Measurements from ENCODE around the gene ZBTB47. TPM values are rescaled to one million over a fixed set of nuclear protein-coding genes. Genes with fewer than 3 reads are reported as not detected.

The ZBTB47 gene
- total and polyA plus RNA-seq, 2 experiments from 2014 or later: 5.2 to 72.8 TPM

DNA sequence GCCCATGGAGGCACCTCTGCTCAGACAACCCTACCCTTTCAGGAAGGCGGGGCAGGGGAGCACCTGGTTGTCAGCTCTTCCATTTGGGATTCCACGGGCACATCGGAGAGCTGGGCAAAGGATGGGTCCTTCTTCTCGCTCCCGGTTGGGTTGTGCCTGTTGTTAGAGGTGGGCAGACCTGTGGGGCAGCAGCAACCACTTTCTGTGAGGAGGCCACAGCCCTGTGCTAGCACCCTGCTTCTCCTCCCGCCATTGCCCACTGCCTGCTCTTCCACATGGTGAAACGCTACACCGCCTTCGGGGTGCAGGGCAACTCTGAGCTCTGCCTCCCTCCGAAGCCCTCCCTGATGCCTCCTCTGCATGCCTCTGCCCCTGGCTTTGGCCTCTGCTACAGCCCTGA lies 56.1 kb downstream of the ZBTB47 start:
- H3K79me2 ChIP-seq (ENCODE audit: insufficient read depth): no peaks in the 10 kb centered on the region
- no peak overlapping the region for H2AFZ ChIP-seq
- no peaks in the 10 kb centered on the region; the same call in 1 of the 2 replicates for H3K27me3 ChIP-seq (replicated peaks; ENCODE audit: insufficient read depth)
- TF ChIP-seq EZH2phosphoT487 (IDR thresholded peaks at IDR 0.05; ENCODE audit: insufficient read depth, low read depth): no peak
- TF ChIP-seq EZH2 (IDR thresholded peaks at IDR 0.05; ENCODE audit: insufficient read depth, poor library complexity, severe bottlenecking): no peak
- H3K4me3 ChIP-seq: no peak overlapping the region
- H3F3A ChIP-seq (ENCODE audit: insufficient read depth): no peaks in the 10 kb centered on the region
- H3K9ac ChIP-seq: no peak overlapping the region
- no peaks in the 10 kb centered on the region for H4K20me1 ChIP-seq (ENCODE audit: insufficient read depth)
- no peak for DNase-seq
- 75 to 77% methylated on average over 9 to 10 of the region's 10 CpGs for WGBS, 2 experiments (ENCODE audit: low coverage in 1 of 2, low lambda C conversion rate in 2 of 2, missing lambda C conversion rate in 2 of 2)
- in situ Hi-C loops (cut with MboI): no loop called here
- H3K27ac ChIP-seq: no peak overlapping the region
- H3K9me3 ChIP-seq (ENCODE audit: low read depth): no peaks in the 10 kb centered on the region
- no peak overlapping the region for H3K4me2 ChIP-seq (ENCODE audit: unreplicated experiment)
- no peaks in the 10 kb centered on the region for H3K9me2 ChIP-seq (ENCODE audit: insufficient read depth)
- no peaks in the 10 kb centered on the region for H3K4me1 ChIP-seq (ENCODE audit: insufficient read depth)
- H3K36me3 ChIP-seq (ENCODE audit: low read depth): no peaks in the 10 kb centered on the region

DNA sequence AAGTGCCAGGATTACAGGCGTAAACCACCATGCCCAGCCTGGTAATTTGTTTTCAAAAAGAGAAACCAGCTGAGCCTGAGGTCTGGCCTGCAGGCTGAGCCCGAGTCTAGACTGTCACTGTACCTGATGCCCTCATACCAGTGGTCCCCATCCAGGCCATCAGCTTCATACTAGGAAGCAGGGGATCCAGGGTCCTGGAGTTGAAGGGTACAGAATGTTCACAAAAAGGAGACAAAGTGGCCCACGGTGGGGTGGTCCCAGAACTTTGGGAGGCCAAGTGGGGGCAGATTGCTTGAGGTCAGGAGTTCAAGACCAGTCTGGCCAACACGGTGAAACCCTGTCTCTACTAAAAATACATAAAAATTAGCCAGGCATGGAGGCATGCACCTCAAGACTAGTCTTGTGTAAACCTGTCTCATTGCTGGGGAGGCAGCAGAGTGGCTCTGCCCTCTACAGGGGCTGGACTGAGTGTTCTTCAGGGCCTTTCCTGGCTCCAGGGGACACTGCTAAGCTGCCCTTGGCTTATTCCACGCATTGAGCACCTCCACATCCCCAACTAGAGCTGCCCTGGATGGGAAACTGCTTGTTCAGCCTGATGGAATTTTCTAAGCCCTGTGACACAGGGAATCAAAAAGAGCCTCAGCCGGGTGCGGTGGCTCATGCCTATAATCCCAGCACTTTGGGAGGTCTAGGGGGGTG lies 57.0 kb downstream of the ZBTB47 start:
- Histone ChIP-seq H3K4me2 (ENCODE audit: unreplicated experiment) (no peak overlapping the region), H2AFZ (no peak overlapping the region), H4K20me1 (ENCODE audit: insufficient read depth) (no peaks in the 10 kb centered on the region), H3K36me3 (ENCODE audit: low read depth) (no peaks in the 10 kb centered on the region), H3K79me2 (ENCODE audit: insufficient read depth) (no peaks in the 10 kb centered on the region), H3K4me3 (no peak overlapping the region), H3K9me3 (ENCODE audit: low read depth) (no peaks in the 10 kb centered on the region), H3K27me3 (replicated peaks; ENCODE audit: insufficient read depth) (no peaks in the 10 kb centered on the region; the same call in 1 of the 2 replicates), H3K9me2 (ENCODE audit: insufficient read depth) (no peaks in the 10 kb centered on the region), H3K27ac (no peak overlapping the region), H3K4me1 (ENCODE audit: insufficient read depth) (no peaks in the 10 kb centered on the region), H3K9ac (no peak overlapping the region), H3F3A (ENCODE audit: insufficient read depth) (no peaks in the 10 kb centered on the region)
- TF ChIP-seq EZH2phosphoT487 (IDR thresholded peaks at IDR 0.05; ENCODE audit: insufficient read depth, low read depth): no peak
- TF ChIP-seq EZH2 (IDR thresholded peaks at IDR 0.05; ENCODE audit: insufficient read depth, poor library complexity, severe bottlenecking): no peak
- 58 to 68% methylated on average over 7 of the region's 7 CpGs for WGBS, 2 experiments (ENCODE audit: low coverage in 1 of 2, low lambda C conversion rate in 2 of 2, missing lambda C conversion rate in 2 of 2)
- DNase-seq: no peak
- in situ Hi-C loops (cut with MboI): no loop called here

DNA sequence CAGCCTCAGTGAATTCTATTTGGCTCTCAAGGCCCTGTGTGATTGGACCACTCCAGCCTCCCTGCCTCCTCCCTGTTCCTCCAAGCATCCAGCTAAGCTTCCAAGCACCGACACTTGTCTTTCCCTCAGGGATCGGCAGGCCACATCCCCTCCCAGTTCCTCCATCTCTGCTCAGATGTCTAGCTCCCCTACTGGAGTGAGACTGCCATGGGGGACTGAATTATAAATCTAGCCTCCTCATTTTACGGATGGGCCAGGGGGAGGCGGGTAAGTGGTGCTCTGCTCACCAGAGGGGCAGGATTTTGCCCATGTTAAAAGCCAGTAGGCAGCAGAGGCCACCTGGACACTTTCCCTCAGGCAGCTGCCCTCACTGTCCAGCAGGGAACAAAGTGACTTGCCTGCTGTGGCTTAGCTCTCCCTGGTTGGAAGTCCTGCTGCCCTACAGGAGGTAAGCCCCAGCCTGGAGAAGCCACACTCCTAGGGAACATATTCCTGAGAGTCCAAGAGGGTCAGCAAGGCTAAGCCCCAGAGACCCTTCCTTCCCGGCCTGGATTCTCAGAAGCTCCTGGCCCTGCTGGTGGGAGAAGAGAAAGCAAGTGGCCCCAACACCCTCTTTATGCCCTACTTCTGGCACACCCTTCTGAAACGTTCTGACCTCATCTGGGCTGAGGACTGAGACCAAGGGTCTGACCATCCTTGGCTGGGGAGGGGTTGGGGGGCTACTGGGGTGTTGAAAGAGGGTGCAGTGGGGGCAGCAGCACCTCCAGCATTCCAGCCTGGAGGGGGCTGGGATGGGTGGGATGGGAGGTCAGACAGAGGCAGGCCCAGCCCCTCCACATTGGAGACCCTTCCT lies 58.2 kb downstream of the ZBTB47 start:
- no peaks in the 10 kb centered on the region for H3F3A ChIP-seq (ENCODE audit: insufficient read depth)
- no peaks in the 10 kb centered on the region for H3K9me2 ChIP-seq (ENCODE audit: insufficient read depth)
- peak; percentile 16 for DNase-seq
- no peak overlapping the region for H3K4me2 ChIP-seq (ENCODE audit: unreplicated experiment)
- no peaks in the 10 kb centered on the region for H3K36me3 ChIP-seq (ENCODE audit: low read depth)
- in situ Hi-C loops (cut with MboI): no loop called here
- H3K27me3 ChIP-seq (replicated peaks; ENCODE audit: insufficient read depth): no peaks in the 10 kb centered on the region; the same call in 1 of the 2 replicates
- TF ChIP-seq EZH2 (IDR thresholded peaks at IDR 0.05; ENCODE audit: insufficient read depth, poor library complexity, severe bottlenecking): no peak
- TF ChIP-seq EZH2phosphoT487 (IDR thresholded peaks at IDR 0.05; ENCODE audit: insufficient read depth, low read depth): no peak
- no peaks in the 10 kb centered on the region for H3K4me1 ChIP-seq (ENCODE audit: insufficient read depth)
- H3K9ac ChIP-seq: no peak overlapping the region
- no peak overlapping the region for H2AFZ ChIP-seq
- H3K9me3 ChIP-seq (ENCODE audit: low read depth): no peaks in the 10 kb centered on the region
- no peak overlapping the region for H3K4me3 ChIP-seq
- H4K20me1 ChIP-seq (ENCODE audit: insufficient read depth): no peaks in the 10 kb centered on the region
- WGBS, 2 experiments (ENCODE audit: low coverage in 1 of 2, low lambda C conversion rate in 2 of 2, missing lambda C conversion rate in 2 of 2): 40 to 42% methylated on average over 6 of the region's 6 CpGs
- no peak overlapping the region for H3K27ac ChIP-seq
- H3K79me2 ChIP-seq (ENCODE audit: insufficient read depth): no peaks in the 10 kb centered on the region

DNA sequence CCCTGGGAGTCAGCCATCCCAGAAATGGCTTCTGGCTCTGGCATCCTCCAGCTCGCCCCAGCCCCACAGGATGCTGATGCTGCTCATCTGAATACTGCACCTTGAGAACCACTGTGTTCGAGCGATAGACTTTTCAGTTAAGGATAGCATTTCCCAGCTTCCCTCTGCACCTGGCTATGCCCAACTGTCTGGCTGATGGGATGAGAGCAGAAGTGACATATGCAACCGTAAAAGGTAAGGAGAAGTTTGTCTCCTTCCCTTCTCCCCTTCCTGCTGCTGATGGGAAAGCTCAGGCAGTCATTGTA lies 58.8 kb downstream of the ZBTB47 start:
- TF ChIP-seq EZH2 (IDR thresholded peaks at IDR 0.05; ENCODE audit: insufficient read depth, poor library complexity, severe bottlenecking) (no peak), EZH2phosphoT487 (IDR thresholded peaks at IDR 0.05; ENCODE audit: insufficient read depth, low read depth) (no peak)
- Histone ChIP-seq H3F3A (ENCODE audit: insufficient read depth) (no peaks in the 10 kb centered on the region), H3K4me2 (ENCODE audit: unreplicated experiment) (no peak overlapping the region), H2AFZ (no peak overlapping the region), H4K20me1 (ENCODE audit: insufficient read depth) (no peaks in the 10 kb centered on the region), H3K27ac (no peak overlapping the region), H3K9me2 (ENCODE audit: insufficient read depth) (no peaks in the 10 kb centered on the region), H3K4me3 (no peak overlapping the region), H3K9ac (no peak overlapping the region), H3K4me1 (ENCODE audit: insufficient read depth) (no peaks in the 10 kb centered on the region), H3K27me3 (replicated peaks; ENCODE audit: insufficient read depth) (no peaks in the 10 kb centered on the region; the same call in 1 of the 2 replicates), H3K36me3 (ENCODE audit: low read depth) (no peaks in the 10 kb centered on the region), H3K79me2 (ENCODE audit: insufficient read depth) (no peaks in the 10 kb centered on the region), H3K9me3 (ENCODE audit: low read depth) (no peaks in the 10 kb centered on the region)
- no peak for DNase-seq
- in situ Hi-C loops (cut with MboI): no loop called here
- 83 to 88% methylated on average over 4 of the region's 4 CpGs for WGBS, 2 experiments (ENCODE audit: low coverage in 1 of 2, low lambda C conversion rate in 2 of 2, missing lambda C conversion rate in 2 of 2)

Measured in GM23248 (cell line).